GM12892 (cell line): ENCODE measurements around the gene KLRC4.

Experiments
- DNase-seq: peaks from one replicate; pipeline ENCODE4 v3.0.0; 2011; ENCODE audit not compliant: insufficient read length
- FAIRE-seq: peaks from 2 replicates; lab custom pipeline; 2011; peaks lifted over from hg19 to GRCh38; lab: Jason Lieb, UNC
- POLR2A ChIP-seq: IDR thresholded peaks from 2 replicates; pipeline ENCODE4 v1.6.1; 2011; ENCODE audit warnings: low read depth, low read length, control low read depth
- POLR2AphosphoS5 ChIP-seq: IDR thresholded peaks from 2 replicates; pipeline ENCODE4 v1.6.1; 2011; ENCODE audit warnings: low read depth, low read length, control low read depth
- TAF1 ChIP-seq: IDR thresholded peaks from 2 replicates; pipeline ENCODE4 v1.6.1; 2011; ENCODE audit warnings: low read depth, mild to moderate bottlenecking, control low read depth, low read length, borderline replicate concordance

KLRC4 gene

GRCh38 chr12:10362325-10362724 is 47.2 kb downstream of the KLRC4 start:
- DNase-seq (no peak), FAIRE-seq (no peak)
- TF ChIP-seq POLR2A (no peak), TAF1 (no peak), POLR2AphosphoS5 (no peak)

- FAIRE-seq (no peak), DNase-seq (no peak)
- no peak for TF ChIP-seq POLR2AphosphoS5
- TF ChIP-seq TAF1, result no peak
- no peak for TF ChIP-seq POLR2A
Observed at GRCh38 chr12:10361622-10362021, 47.9 kb downstream of the KLRC4 start.

- no peak for FAIRE-seq
- TF ChIP-seq TAF1 (no peak), POLR2AphosphoS5 (no peak), POLR2A (no peak)
- DNase-seq, result no peak
Observed at GRCh38 chr12:10361084-10361483, 48.5 kb downstream of the KLRC4 start.

- FAIRE-seq (no peak), DNase-seq (no peak)
- TF ChIP-seq POLR2AphosphoS5 (no peak), TAF1 (no peak), POLR2A (no peak)
Observed at GRCh38 chr12:10358969-10359368, 50.6 kb downstream of the KLRC4 start.

- DNase-seq (no peak), FAIRE-seq (no peak)
- TF ChIP-seq POLR2A (no peak), TAF1 (no peak), POLR2AphosphoS5 (no peak)
Observed at GRCh38 chr12:10358131-10358530, 51.4 kb downstream of the KLRC4 start.
